ENCODE results near the gene DUOX1. TPM values are rescaled to one million over a fixed set of nuclear protein-coding genes. Genes with fewer than 3 reads are reported as not detected.

The DUOX1 gene
- total and polyA plus RNA-seq, 9 of the 15 experiments (the other 6 are each of a cell fraction or from before 2014, with no cell fraction given) = 0.01 to 0.22 (median 0.01) TPM; not detected in 6

- no peak for TF ChIP-seq ZBTB49 (CRISPR knock-in tag; IDR thresholded peaks at IDR 0.05; ENCODE audit: borderline replicate concordance)
- no peak; the same call in 1 of the 2 replicates for TF ChIP-seq CUX1 (CRISPR knock-in tag; IDR thresholded peaks at IDR 0.05)
- TF ChIP-seq THAP7 (CRISPR knock-in tag; IDR thresholded peaks at IDR 0.05) = no peak
- TF ChIP-seq ARID2 (IDR thresholded peaks at IDR 0.05) = no peak
- TF ChIP-seq BDP1 (IDR thresholded peaks at IDR 0.05; ENCODE audit: insufficient read depth, insufficient read length) = peak; percentile 92
- peak; percentile 42 to 50; a peak in 1 of 4 replicates for TF ChIP-seq UBTF (IDR thresholded peaks at IDR 0.05; ENCODE audit: borderline replicate concordance in 1 of 2, low read depth in 2 of 2, low read length in 2 of 2)
- no peak for TF ChIP-seq KLF10 (CRISPR knock-in tag; IDR thresholded peaks at IDR 0.05)
- no peak for TF ChIP-seq KAT2B (IDR thresholded peaks at IDR 0.05; ENCODE audit: low read depth, low read length)
- TF ChIP-seq ZNF740 (CRISPR knock-in tag; IDR thresholded peaks at IDR 0.05) = no peak
- TF ChIP-seq ZNF740 (tag; IDR thresholded peaks at IDR 0.05) = no peak
- no peak for TF ChIP-seq SIRT6 (IDR thresholded peaks at IDR 0.05; ENCODE audit: low read depth, low read length)
- no peak for TF ChIP-seq ZNF79 (CRISPR knock-in tag; IDR thresholded peaks at IDR 0.05; ENCODE audit: low read depth)
- peak in 1 of 2 experiments; percentile 90; a peak in 2 of 4 replicates for TF ChIP-seq CSDE1 (IDR thresholded peaks at IDR 0.05)
- TF ChIP-seq CREB1 (IDR thresholded peaks at IDR 0.05) = peak; percentile 53; the same call in 1 of the 2 replicates
- peak; percentile 86 for TF ChIP-seq CREB1 (CRISPR knock-in tag; IDR thresholded peaks at IDR 0.05)
Observed at GRCh38 chr15:45200001-45200798, 70.4 kb downstream of the DUOX1 start (continued).
